Esophagus muscularis mucosa (tissue), 4 donors: ENCODE data around the gene NDUFB2. TPM values are rescaled to one million over a fixed set of nuclear protein-coding genes. Genes with fewer than 3 reads are reported as not detected.

Experiments
- DNase-seq: peaks from one replicate; pipeline ENCODE4 v3.0.0-alpha.2; 2017; ENCODE audit errors: extremely low spot score
- H3K27ac ChIP-seq, 4 donors: fragments of 200-600 bp; sonication (generic); replicated peaks in 1 of 4; 1 replicate in 3 of 4; 2 replicates in 1 of 4; pipeline ENCODE4 v1.5.1; 2016 to 2019; ENCODE audit warnings: mild to moderate bottlenecking in 1 of 4
- H3K27me3 ChIP-seq, 4 donors: fragments of 200-600 bp; sonication (generic); one replicate each; pipeline versions ENCODE4 v1.5.1 to v1.6.0; 2016 to 2019
- H3K36me3 ChIP-seq, 4 donors: fragments of 200-600 bp; sonication (generic); one replicate each; pipeline ENCODE4 v1.5.1; 2016 to 2019
- H3K4me1 ChIP-seq, 4 donors: fragments of 200-600 bp; sonication (generic); one replicate each; pipeline ENCODE4 v1.5.1; 2016 to 2019
- H3K4me3 ChIP-seq, 4 donors: fragments of 200-600 bp; sonication (generic); 1 replicate in 2 of 4; 2 replicates in 2 of 4; pipeline ENCODE4 v1.5.1; 2016 to 2019; ENCODE audit warnings: mild to moderate bottlenecking in 4 of 4, moderate library complexity in 1 of 4
- H3K9me3 ChIP-seq, 4 donors: fragments of 200-600 bp; sonication (generic); 1 replicate in 3 of 4; 2 replicates in 1 of 4; pipeline ENCODE4 v1.5.1; 2016 to 2019
- EP300 ChIP-seq: sonication (generic); formaldehyde crosslinking; IDR thresholded peaks from one replicate; pipeline ENCODE4 v1.6.1; 2017; ENCODE audit warnings: antibody characterized with exemption
- POLR2A ChIP-seq: fragments of 450-650 bp; IDR thresholded peaks from one replicate; pipeline ENCODE4 v1.6.1; 2017; ENCODE audit warnings: antibody characterized with exemption, moderate library complexity, mild to moderate bottlenecking, low read depth
- POLR2AphosphoS5 ChIP-seq, 2 donors: sonication (generic); formaldehyde crosslinking; IDR thresholded peaks; one replicate each; pipeline ENCODE4 v1.6.1; 2017; ENCODE audit warnings: antibody characterized with exemption in 2 of 2
- WGBS: methylation state at CpG from one replicate; pipeline ENCODE4 v1.1.5; 2018; 5-methylcytosine and 5-hydroxymethylcytosine counted together
- intact Hi-C: fragments of 100-400 bp; cut with DNase I; formaldehyde crosslinking; loops from one replicate; pipeline ENCODE4 v1.15.1; 2023
- total RNA-seq, 4 donors: library from RNA; depleted of rRNA; stranded (reverse); fragments of >200 nt; gene quantifications; one replicate each; pipeline versions ENCODE4 v1.1.0 to v1.2.1, GENCODE V29; 2016
- TF ChIP-seq, protein P1 (sequence below), 3 experiments: fragments of 200-600 bp in 2 of 3; fragments of 450-650 bp in 1 of 3; sonication (generic) in 2 of 3; IDR thresholded peaks; one replicate each; pipeline ENCODE4 v1.5.1; 2017 to 2019; ENCODE audit warnings: antibody characterized with exemption in 3 of 3, mild to moderate bottlenecking in 2 of 3, moderate library complexity in 1 of 3

NDUFB2 gene
- total RNA-seq, 4 donors from 2014 or later: 235 to 279 (median 262) TPM

DNA sequence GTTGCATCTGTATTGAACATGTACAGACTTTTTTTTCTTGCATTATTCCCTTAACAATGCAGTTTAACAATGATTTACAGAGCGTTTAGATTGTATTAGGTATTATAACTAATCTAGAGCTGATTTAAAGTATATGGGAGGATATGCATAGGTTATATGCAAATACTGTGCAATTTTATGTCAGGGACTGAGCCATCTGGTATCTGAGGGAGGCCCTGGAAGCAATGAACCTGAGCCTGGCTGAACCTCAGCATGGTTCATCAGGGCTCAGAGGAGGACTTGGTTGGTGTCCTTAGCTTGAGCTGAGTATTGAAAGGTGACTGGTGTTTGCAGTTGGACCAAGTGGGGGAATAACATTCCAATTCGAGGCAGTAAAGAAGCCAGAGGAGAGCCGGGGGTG is 19.0 kb upstream of the NDUFB2 start:
- WGBS: 92% methylated on average over 3 of the region's 3 CpGs
- no peak for TF ChIP-seq POLR2AphosphoS5 (IDR thresholded peaks at IDR 0.05)
- TF ChIP-seq, protein P1, sequence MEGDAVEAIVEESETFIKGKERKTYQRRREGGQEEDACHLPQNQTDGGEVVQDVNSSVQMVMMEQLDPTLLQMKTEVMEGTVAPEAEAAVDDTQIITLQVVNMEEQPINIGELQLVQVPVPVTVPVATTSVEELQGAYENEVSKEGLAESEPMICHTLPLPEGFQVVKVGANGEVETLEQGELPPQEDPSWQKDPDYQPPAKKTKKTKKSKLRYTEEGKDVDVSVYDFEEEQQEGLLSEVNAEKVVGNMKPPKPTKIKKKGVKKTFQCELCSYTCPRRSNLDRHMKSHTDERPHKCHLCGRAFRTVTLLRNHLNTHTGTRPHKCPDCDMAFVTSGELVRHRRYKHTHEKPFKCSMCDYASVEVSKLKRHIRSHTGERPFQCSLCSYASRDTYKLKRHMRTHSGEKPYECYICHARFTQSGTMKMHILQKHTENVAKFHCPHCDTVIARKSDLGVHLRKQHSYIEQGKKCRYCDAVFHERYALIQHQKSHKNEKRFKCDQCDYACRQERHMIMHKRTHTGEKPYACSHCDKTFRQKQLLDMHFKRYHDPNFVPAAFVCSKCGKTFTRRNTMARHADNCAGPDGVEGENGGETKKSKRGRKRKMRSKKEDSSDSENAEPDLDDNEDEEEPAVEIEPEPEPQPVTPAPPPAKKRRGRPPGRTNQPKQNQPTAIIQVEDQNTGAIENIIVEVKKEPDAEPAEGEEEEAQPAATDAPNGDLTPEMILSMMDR (IDR thresholded peaks at IDR 0.05): no peak
- TF ChIP-seq EP300: no peak
- no peak for TF ChIP-seq POLR2A
- Histone ChIP-seq H3K27ac (no peak overlapping the region), H3K4me3 (no peak overlapping the region), H3K9me3 (no peaks in the 10 kb centered on the region), H3K4me1 (peaks cover 24 to 40% (median 33%) of the 10 kb centered on the region in 4 donors), H3K27me3 (no peaks in the 10 kb centered on the region), H3K36me3 (peaks cover 13 to 60% (median 48%) of the 10 kb centered on the region in 4 donors)
- DNase-seq: no peak
- intact Hi-C loops: loop anchor here (10.0 kb wide), 1 partner anchor 283 kb away; the partner anchor contains the start of gene SLC37A3

DNA sequence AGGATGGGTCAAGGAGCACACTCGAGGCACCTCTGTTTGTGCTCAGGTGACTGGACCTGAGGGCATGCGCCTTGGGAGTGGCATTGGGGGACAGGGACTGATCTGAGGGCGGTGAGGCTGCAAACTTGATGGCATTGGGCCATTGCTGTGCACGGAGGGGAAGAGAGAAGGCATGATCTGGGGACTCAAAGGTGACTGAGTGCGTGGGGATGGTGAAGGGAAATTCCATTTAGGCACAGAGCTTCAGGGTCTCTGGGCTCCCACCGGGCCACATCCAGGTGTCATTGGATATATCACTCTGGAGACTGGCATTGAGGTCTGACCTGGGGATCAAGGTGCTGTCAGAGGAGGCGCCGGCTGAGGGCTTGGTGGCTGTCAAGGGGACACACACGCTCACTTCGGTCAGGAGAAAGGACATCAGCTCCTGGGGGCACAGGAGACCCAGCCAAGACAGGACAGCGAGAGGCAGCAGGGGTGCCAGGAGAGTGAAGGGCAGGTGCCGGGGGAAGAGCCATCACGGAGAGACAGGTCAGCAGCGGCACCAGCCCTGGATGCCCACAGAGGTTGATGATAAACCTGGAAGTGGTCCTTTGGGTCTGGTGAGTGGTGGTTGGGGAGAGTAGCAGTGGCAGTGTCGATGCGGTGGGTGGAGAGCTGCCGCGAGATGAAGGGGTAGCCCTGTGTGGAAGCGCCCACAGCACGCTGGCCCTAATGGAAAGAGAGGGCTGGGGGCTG is 18.3 kb upstream of the NDUFB2 start:
- 98% methylated on average over 20 of the region's 20 CpGs for WGBS
- Histone ChIP-seq H3K4me1 (peaks cover 23 to 36% (median 30%) of the 10 kb centered on the region in 4 donors), H3K9me3 (no peaks in the 10 kb centered on the region), H3K27me3 (no peaks in the 10 kb centered on the region), H3K36me3 (peaks cover 16 to 65% (median 51%) of the 10 kb centered on the region in 4 donors), H3K27ac (no peak overlapping the region), H3K4me3 (no peak overlapping the region)
- no peak for DNase-seq
- intact Hi-C loops: loop anchor here (10.0 kb wide), 1 partner anchor 283 kb away; the partner anchor contains the start of gene SLC37A3
- TF ChIP-seq, protein P1 (IDR thresholded peaks at IDR 0.05): no peak
- TF ChIP-seq POLR2A (no peak), POLR2AphosphoS5 (IDR thresholded peaks at IDR 0.05) (no peak), EP300 (no peak)

DNA sequence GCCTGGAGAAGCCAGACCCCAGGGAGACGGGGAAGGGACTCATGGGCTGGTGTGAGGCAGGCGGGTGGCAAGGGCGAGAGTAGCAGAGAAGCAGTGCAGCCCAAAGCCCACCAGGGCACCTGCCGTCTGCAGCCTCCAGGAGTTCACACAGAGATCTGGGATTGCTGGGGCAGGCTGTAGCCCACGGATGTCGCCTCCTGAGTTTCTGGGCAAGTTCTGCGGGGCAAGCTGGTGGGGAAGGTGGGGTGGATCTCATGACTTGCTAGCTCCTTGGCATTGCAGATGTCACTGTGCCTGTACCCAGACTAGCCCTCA is 17.7 kb upstream of the NDUFB2 start:
- peaks cover 18 to 71% (median 56%) of the 10 kb centered on the region in 4 donors for H3K36me3 ChIP-seq
- no peak overlapping the region for H3K4me3 ChIP-seq
- no peaks in the 10 kb centered on the region for H3K27me3 ChIP-seq
- intact Hi-C loops: loop anchor here (10.0 kb wide), 1 partner anchor 284 kb away; the partner anchor contains the start of gene SLC37A3
- no peak for DNase-seq
- no peaks in the 10 kb centered on the region for H3K9me3 ChIP-seq
- WGBS: 99% methylated on average over 7 of the region's 7 CpGs
- TF ChIP-seq POLR2A (no peak), POLR2AphosphoS5 (IDR thresholded peaks at IDR 0.05) (no peak), EP300 (no peak)
- TF ChIP-seq, protein P1 (IDR thresholded peaks at IDR 0.05): no peak
- no peak overlapping the region for H3K27ac ChIP-seq
- peaks cover 21 to 30% (median 25%) of the 10 kb centered on the region in 4 donors for H3K4me1 ChIP-seq

DNA sequence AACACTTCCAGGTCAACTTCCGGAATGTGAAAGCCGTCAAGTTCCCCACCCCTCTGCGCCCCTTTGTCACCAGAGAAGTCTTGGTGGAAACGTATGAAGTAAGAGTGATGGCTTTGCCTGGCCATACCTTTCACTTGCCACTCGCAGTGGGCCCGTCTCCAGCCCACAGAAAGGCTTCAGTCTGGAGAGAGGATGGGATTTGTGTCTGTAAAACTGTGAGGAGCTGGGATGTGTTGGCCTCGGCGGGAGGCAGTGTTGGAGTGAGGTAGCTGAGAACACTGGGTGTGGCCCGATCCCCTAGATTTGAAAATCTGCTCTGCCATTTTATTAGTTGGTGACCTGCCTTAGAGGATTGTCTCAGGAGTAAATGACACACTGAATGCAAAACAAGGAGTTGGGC is 17.3 kb upstream of the NDUFB2 start:
- peaks cover 18 to 75% (median 58%) of the 10 kb centered on the region in 4 donors for H3K36me3 ChIP-seq
- intact Hi-C loops: loop anchor here (10.0 kb wide), 1 partner anchor 284 kb away; the partner anchor contains the start of gene SLC37A3

More for the DNA sequence above, 17.3 kb upstream of the NDUFB2 start:
- whole genome bisulfite sequencing: 95% methylated on average over 9 of the region's 9 CpGs
- Histone ChIP-seq H3K9me3 (no peaks in the 10 kb centered on the region), H3K4me3 (no peak overlapping the region), H3K27me3 (no peaks in the 10 kb centered on the region), H3K4me1 (peaks cover 17 to 26% (median 21%) of the 10 kb centered on the region in 4 donors), H3K27ac (no peak overlapping the region)
- TF ChIP-seq POLR2AphosphoS5 (IDR thresholded peaks at IDR 0.05) (no peak), POLR2A (no peak), EP300 (no peak)
- TF ChIP-seq, protein P1 (IDR thresholded peaks at IDR 0.05): no peak
- DNase-seq: no peak
